Right atrium auricular region (tissue), 2 donors: Measurements from ENCODE around the gene JAZF1. TPM values are rescaled to one million over a fixed set of nuclear protein-coding genes. Genes with fewer than 3 reads are reported as not detected.

ENCODE experiments used
- DNase-seq: peaks from one replicate; pipeline ENCODE4 v3.0.0-alpha.2; 2019; ENCODE audit warnings: low spot score
- H3K27ac ChIP-seq, 2 donors: fragments of 200-600 bp; sonication (generic); 1 replicate in 1 of 2; 2 replicates in 1 of 2; pipeline ENCODE4 v1.5.1; 2016 to 2019
- H3K27me3 ChIP-seq, 2 donors: fragments of 200-600 bp; sonication (generic); one replicate each; pipeline versions ENCODE4 v1.5.1 to v1.6.0; 2017 to 2019
- H3K36me3 ChIP-seq: fragments of 200-600 bp; sonication (generic); one replicate; pipeline ENCODE4 v1.5.1; 2016
- H3K4me1 ChIP-seq, 2 donors: fragments of 200-600 bp; sonication (generic); one replicate each; pipeline versions ENCODE4 v1.5.1 to v1.6.0; 2017 to 2019
- H3K4me3 ChIP-seq, 2 donors: fragments of 200-600 bp; sonication (generic); 1 replicate in 1 of 2; 2 replicates in 1 of 2; pipeline ENCODE4 v1.5.1; 2017 to 2019; ENCODE audit warnings: mild to moderate bottlenecking in 1 of 2, moderate library complexity in 1 of 2
- H3K9me3 ChIP-seq, 2 donors: fragments of 200-600 bp; sonication (generic); one replicate each; pipeline ENCODE4 v1.5.1; 2019
- CTCF ChIP-seq, 2 donors: fragments of 200-600 bp; sonication (generic); IDR thresholded peaks; one replicate each; pipeline ENCODE4 v1.5.1; 2019; ENCODE audit warnings: antibody characterized with exemption in 2 of 2
- total RNA-seq, 2 donors: library from RNA; depleted of rRNA; stranded (reverse); fragments of >200 nt; gene quantifications; one replicate each; pipeline ENCODE4 v1.1.0, GENCODE V29; 2016

JAZF1 gene
- total RNA-seq, 2 donors from 2014 or later = 13.2 to 18.5 TPM

- no peak overlapping the region for H3K27ac ChIP-seq
- no peak for TF ChIP-seq CTCF (IDR thresholded peaks at IDR 0.05)
- H3K27me3 ChIP-seq = no peaks in the 10 kb centered on the region
- H3K4me3 ChIP-seq = no peak overlapping the region
- no peak for DNase-seq
- no peaks in the 10 kb centered on the region for H3K9me3 ChIP-seq
- peaks cover 0 to 10% of the 10 kb centered on the region in 2 donors for H3K4me1 ChIP-seq
- H3K36me3 ChIP-seq = no peaks in the 10 kb centered on the region
Measured at GRCh38 chr7:27947586-27948278, 232.9 kb downstream of the JAZF1 start.

- Histone ChIP-seq H3K9me3 (no peaks in the 10 kb centered on the region), H3K4me3 (no peak overlapping the region), H3K27me3 (no peaks in the 10 kb centered on the region), H3K27ac (no peak overlapping the region), H3K4me1 (peaks cover 0 to 10% of the 10 kb centered on the region in 2 donors), H3K36me3 (no peaks in the 10 kb centered on the region)
- TF ChIP-seq CTCF (IDR thresholded peaks at IDR 0.05) = no peak
- no peak for DNase-seq
Measured at GRCh38 chr7:27946351-27946750, 234.2 kb downstream of the JAZF1 start.

- H3K36me3 ChIP-seq = no peaks in the 10 kb centered on the region
- H3K27ac ChIP-seq = no peak overlapping the region
- no peaks in the 10 kb centered on the region for H3K27me3 ChIP-seq
- no peak overlapping the region for H3K4me3 ChIP-seq
- no peak for DNase-seq
- no peaks in the 10 kb centered on the region for H3K9me3 ChIP-seq
- TF ChIP-seq CTCF (IDR thresholded peaks at IDR 0.05) = no peak
- peaks cover 0 to 10% of the 10 kb centered on the region in 2 donors for H3K4me1 ChIP-seq
Measured at GRCh38 chr7:27945058-27945795, 235.4 kb downstream of the JAZF1 start.

- no peak overlapping the region for H3K27ac ChIP-seq
- no peak for DNase-seq
- H3K4me1 ChIP-seq = peaks cover 0 to 10% of the 10 kb centered on the region in 2 donors
- H3K9me3 ChIP-seq = no peaks in the 10 kb centered on the region
- H3K4me3 ChIP-seq = no peak overlapping the region
- TF ChIP-seq CTCF (IDR thresholded peaks at IDR 0.05) = no peak
- H3K36me3 ChIP-seq = no peaks in the 10 kb centered on the region
- H3K27me3 ChIP-seq = no peaks in the 10 kb centered on the region
Measured at GRCh38 chr7:27944643-27945042, 236.0 kb downstream of the JAZF1 start.

GRCh38 chr7:27943241-27943640, 237.4 kb downstream of the JAZF1 start:
- TF ChIP-seq CTCF (IDR thresholded peaks at IDR 0.05) = no peak
- H3K9me3 ChIP-seq = no peaks in the 10 kb centered on the region
- H3K27ac ChIP-seq = no peak overlapping the region
- no peaks in the 10 kb centered on the region for H3K27me3 ChIP-seq
- H3K4me1 ChIP-seq = peaks cover 0 to 10% of the 10 kb centered on the region in 2 donors
- DNase-seq = no peak
- H3K4me3 ChIP-seq = no peak overlapping the region
- no peaks in the 10 kb centered on the region for H3K36me3 ChIP-seq
